HG03439 (cell line): Measurements from ENCODE around the gene TBX20.
"Not testable (repeated sequence)": the region's sequence is repeated elsewhere in the genome, so short reads cannot be mapped to it uniquely, and the experiment has no call there.

Source experiments
- ATAC-seq: cut with Tn5 transposase; IDR thresholded peaks from one replicate; pipeline ENCODE4 v1.9.1; 2021; ENCODE audit warnings: mild to moderate bottlenecking, moderate library complexity; ENCODE audit not compliant: unreplicated experiment

Gene TBX20

DNA sequence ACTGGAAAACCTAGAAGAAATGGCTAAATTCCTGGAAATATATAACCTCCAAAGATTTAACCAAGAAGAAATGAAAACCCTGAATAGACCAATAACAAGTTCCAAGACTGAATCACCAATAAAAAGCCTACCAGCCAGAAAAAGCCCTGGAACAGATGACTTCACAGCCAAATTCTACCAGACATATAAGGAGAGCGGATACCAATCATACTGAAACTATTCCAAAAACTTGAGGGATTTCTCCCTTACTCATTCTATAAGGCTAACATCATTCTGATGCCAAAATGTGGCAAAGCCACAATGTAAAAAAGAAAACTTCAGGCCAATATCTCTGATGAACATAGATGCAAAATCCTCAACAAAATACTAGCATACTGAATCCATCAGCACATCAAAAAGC lies 86.7 kb downstream of the TBX20 start:
- not testable (repeated sequence) for ATAC-seq

GRCh38 chr7:35161059-35161740 lies 92.7 kb downstream of the TBX20 start:
- not testable (repeated sequence) for ATAC-seq
